HG03139 (cell line): Measurements from ENCODE around the gene SDHA.
"Not testable (repeated sequence)": the region's sequence is repeated elsewhere in the genome, so short reads cannot be mapped to it uniquely, and the experiment has no call there.

Source experiments
- ATAC-seq: cut with Tn5 transposase; IDR thresholded peaks from one replicate; pipeline ENCODE4 v1.9.1; 2021; ENCODE audit not compliant: unreplicated experiment

The SDHA gene

DNA sequence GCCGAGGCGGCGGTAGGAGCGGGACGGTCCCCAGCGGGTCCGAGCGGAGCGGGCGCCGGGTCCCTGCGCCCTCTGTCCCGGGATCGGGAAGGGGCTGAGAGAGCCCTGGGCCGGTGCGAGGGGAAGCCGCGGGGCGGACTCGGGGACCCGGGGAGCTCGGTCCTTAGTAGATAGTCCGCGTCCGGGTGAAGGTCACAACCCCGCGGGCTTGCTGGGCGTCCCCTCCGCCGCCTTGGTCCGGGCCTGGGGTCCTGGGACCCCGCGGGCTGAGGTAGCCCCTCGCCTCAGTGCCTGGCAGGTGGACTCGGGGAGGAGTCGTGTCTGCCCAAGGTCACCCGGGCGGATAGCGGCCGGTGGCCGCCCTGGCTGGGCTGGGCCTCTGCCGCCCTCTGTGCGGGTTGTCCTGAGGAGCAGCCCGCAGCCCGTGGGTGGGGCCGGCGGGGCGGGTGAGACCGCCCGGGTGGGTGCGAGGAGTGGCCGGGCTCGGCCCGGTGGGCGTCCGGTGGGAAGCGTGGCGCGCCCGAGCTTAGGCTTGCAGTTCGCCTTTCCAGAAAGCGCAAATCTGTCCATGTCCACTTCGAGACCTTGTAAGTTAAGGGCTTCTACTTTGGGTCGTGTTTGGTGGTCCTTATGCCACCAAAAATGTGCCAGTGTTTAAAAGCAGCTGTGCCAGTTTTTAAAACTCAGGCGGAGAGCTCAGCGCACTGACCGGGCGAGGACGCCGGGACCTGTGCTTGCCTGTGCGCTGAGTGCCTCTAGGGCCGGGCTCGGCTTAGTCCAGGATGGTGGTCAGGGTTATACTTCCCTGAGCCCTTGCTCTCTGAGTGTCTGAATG lies 554 bp downstream of the SDHA start:
- peak; percentile 14 for ATAC-seq

DNA sequence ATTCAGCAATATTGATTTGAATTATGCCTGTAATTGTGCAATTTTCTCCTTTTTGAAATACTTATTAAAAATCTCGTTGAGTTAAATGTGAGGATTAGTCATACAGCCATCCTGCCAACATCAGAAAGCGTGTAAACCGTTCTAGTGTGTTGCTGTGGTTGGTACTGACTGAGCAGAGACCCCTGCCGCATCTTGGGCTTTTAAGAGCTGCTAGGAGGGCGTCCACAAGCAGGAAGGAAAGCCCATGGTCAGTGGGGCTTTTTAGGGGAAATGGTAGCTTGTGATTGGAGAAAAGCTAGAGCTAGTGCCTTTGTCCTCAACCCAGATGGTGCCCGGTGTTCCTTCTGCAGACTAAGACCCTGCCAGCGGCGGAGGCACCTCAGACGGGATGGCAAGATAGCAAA lies 1.3 kb downstream of the SDHA start:
- ATAC-seq, result no peak

DNA sequence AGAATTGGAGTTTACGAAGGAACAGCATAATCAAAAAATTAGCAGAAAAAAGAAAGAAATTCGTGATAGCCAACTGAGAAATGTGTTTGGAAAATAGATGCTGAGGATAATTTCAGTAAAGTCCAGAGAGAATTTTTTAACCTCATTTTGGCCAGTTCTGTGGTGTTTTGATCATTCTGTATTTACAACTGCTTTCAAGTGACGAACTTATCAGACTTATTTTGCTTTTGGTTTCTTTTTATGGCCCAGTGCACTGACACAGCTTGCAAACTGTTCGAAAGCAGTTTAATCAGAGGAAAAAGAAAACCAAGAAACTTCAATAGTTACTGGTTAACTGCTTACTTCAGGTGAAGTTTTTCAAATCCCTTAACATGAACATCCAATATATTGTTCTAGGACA lies 1.9 kb downstream of the SDHA start:
- ATAC-seq, result peak; percentile 28

DNA sequence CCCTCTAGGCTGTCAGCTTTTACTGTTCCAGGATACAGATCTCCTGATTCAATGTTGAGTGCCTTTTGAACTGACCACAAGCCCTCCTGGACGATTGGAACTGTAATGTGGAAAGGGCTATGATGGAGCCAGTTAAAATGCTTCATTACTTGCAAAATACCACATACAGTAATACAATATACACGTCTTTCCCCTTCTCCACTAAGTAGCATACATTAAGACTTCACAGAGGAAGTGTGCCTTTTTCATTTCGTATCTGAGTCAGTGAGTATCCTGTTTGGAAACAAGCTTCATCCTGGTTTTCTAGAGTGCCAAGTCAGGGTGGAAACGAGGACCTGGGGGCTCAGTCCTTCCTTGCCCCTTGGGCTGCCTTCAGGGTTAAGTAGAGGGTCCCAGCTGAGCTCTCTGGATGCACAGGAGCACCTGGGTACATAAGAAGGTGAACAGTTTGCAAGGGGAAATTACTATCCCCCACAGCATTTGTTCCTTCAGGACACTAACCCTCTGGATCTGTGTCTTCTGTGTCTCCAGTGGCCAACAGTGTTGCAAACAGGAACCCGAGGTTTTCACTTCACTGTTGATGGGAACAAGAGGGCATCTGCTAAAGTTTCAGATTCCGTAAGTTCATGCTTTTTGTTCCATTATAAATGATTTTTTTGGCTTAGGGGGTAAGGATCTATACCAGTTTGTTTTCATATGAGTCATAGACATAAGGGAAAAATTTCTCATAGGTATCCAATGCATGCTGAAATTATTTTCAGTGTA lies 5.0 kb downstream of the SDHA start:
- ATAC-seq, result not testable (repeated sequence)

DNA sequence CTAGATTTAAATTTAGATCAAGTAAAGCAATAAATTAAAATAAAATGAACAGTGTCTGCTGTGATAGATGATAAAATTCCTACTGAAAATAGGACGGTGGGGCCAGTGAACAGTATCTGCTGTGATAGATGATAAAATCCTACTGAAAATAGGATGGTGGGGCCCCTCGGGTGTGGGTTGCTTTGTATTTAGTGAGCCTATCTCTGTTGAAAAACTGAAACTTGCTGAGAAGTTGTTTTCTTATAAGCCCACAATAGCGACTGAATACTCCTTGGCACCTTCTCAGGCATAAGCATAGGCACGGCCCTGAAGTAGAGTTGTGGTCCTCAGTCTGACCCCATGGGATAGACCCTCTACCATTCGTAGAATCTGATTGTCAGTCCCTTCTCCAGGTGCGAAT lies 5.7 kb downstream of the SDHA start:
- no peak for ATAC-seq

DNA sequence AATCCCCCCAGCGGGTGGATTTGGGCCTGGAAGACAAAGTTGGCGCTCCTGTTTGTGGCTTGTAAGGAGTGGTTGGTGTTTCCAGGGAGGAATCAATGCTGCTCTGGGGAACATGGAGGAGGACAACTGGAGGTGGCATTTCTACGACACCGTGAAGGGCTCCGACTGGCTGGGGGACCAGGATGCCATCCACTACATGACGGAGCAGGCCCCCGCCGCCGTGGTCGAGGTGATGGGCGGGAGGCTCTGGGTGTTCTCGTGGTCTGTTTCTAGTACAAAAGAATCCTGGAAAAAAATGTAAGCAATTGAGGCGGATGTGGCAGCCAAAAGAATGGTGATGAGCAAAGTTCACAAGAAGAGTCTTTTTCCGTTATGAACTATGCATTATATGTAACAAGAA lies 7.2 kb downstream of the SDHA start:
- no peak for ATAC-seq

DNA sequence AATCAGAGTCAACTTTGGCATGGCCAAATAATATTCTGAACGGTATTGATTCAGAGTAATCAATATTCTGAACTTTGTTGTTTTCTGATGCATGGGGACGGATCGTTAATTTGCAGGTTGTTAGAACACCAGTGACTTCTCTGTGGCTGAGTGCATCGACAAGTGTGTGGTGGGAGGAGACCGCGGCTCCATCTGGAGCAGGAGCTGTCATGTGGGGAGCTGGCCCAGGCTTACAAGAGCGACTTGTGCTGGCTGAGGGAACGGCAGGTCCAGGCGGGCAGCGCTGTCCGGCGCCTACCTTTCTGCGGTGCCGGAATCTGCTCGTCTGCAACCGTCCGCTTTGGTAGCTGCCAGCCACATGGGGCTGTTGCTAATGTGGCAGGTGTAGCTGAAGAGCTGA lies 9.3 kb downstream of the SDHA start:
- not testable (repeated sequence) for ATAC-seq

DNA sequence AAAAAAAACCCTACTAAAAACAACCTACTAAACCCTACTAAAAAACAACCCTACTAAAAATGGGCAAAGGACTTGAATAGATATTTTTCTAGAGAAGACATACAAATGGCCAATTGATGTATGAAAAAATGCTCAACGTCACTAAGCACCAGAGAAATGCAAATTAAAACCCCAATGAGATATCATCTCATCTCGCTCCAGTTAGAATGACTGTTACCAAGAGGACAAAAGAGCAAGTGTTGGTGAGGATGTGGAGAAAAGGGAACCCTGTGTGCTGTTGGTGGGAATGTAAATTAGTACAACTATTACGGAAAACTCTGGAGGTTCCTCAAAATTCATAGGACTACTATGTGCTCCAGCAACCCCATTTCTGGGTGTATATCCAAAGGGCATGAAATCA lies 10.8 kb downstream of the SDHA start:
- ATAC-seq, result no peak

DNA sequence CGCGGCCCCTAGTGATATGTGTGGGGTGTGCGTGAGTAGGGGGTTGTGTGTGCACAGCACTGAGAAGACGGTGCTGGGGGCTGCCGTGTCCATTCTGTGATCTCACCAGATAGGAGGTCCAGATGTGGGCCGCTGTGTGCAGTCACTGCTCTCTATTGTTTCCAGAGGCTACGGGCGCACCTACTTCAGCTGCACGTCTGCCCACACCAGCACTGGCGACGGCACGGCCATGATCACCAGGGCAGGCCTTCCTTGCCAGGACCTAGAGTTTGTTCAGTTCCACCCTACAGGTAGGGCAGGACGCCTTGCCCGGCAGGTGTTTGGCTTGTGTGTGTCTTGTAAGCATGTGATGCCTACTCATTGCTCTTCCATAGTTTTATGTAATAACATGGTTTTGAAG lies 12.6 kb downstream of the SDHA start:
- ATAC-seq, result no peak

DNA sequence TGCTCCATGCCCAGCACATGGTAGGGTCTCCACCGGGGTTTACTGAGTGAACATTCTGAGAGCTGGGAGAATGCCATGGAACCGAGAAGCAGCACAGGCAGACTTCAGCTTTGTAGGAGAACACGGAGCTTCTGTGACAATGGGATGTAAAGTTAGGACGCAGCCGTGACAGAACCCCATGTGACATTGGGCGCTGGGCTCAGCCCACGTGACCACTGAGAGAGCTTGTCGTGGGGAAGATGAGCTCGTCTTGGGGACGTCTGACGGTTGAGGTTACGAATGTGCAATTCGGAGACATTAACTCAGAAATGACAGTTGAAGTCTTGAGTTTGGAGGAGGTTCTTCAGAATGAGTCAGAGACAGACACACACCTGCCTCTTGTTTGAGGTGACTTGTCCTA lies 13.5 kb downstream of the SDHA start:
- ATAC-seq, result no peak

DNA sequence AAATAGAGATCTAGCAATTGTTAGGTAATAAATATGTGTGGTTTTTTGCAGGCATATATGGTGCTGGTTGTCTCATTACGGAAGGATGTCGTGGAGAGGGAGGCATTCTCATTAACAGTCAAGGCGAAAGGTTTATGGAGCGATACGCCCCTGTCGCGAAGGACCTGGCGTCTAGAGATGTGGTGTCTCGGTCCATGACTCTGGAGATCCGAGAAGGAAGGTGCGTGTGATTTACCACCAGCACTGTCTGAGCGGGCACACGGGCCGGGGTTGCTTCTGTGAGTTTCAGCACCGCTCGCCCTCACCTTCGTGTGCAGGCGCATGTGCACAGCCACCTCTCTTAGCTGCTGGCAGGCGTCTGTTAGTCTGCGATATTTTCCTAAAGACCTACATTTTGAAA lies 15.3 kb downstream of the SDHA start:
- not testable (repeated sequence) for ATAC-seq

DNA sequence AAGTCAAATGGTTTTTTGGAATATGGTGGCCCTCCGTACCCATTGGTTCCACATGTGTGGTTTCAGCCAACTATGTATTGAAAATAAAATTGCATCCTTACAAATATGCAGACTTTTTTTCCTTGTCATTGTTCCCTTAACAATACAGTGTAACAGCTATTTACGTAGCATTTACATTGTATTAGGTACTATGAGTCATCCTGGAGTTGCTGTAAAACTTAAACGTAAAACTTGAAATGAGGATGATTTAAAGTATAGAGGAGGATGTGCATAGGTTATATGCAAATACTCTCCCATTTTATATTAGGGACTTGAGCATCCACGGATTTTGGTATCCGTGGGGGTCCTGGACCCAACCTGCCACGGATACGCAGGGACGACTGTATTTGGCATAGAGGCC lies 16.3 kb downstream of the SDHA start:
- no peak for ATAC-seq

DNA sequence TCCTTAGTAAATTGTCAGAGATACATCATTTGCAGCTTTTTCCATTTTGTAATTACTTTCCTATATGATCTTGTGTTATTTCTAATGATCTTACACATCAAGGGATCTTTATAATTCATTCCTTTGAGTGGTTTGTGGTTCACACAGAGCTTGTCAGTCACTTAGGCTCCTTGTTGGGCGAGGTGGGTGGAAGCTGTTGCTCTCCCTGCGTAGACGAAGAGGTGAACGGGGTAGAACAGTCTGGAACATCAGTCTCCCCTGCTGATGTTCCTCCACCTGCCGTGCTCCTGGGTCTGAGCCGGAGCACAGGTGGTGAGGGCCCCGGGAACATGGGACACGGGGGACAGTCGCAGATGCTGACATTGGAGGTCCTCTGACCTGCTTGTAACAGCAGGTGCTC lies 17.4 kb downstream of the SDHA start:
- not testable (repeated sequence) for ATAC-seq

DNA sequence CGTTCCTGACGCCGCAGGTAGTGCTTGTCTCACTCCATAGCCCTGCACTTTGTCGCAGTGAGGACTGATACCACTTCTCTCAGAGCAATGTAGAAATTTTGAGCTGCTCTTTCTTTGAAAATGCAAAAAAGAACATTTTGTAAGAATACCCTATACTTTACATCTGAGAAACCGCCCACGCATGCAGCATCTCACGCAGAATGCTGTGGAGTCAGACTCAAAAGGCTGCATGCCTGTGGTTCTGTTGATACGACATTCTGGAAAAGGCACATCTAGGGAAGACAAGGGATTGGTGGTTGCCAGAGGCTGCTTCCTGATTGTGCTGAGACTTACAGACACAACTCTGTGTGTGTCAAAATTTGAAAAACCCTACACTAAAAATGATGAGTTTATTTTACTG lies 19.8 kb downstream of the SDHA start:
- ATAC-seq, result not testable (repeated sequence)

DNA sequence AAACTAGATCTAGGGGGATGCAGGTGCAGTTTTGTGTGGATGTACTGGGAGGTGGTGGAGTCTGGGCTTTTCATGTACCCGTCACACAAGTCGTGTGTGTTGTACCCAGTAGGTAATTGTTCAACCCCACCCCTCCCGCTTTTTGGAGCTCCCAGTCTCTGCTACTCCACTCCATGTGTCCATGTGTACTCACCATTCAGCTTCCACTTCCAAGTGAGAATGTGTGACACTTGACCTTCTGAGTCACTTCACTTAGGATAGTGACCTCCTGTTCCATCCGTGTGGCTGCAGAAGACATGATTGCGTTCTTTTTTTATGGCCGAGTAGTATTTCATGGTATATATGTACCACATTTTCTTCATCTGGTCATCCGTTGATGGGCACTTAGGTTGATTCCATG lies 22.4 kb downstream of the SDHA start:
- not testable (repeated sequence) for ATAC-seq

DNA sequence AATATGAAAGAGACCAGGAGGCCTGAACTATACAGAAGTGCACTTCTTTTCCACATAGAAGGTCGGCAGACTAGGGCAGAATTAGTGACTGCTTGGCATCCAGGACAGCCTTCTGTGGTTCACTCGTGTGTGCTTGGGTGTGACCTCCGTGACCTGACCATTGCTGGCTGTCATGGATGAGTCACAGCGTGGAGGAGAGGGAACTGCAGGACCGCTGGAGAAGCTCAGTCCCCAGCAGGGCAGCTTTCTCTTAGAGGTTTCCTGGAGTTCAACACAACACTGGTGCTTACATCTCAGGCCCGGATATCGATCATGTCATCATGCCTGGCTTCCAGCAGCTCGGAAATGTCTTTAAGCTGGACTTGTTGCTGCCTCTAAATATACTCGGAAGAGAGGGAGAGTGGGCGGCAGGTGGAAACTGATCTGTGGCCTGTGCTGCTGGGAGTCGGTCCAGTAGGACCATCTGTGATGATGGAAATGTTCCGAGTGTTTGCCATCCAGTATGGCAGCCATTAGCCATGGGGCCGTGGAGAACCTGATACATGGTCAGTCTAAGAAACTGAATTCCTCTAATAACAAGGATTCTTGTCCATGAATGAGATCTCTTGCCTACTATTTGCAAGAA lies 23.0 kb downstream of the SDHA start:
- ATAC-seq, result not testable (repeated sequence)

DNA sequence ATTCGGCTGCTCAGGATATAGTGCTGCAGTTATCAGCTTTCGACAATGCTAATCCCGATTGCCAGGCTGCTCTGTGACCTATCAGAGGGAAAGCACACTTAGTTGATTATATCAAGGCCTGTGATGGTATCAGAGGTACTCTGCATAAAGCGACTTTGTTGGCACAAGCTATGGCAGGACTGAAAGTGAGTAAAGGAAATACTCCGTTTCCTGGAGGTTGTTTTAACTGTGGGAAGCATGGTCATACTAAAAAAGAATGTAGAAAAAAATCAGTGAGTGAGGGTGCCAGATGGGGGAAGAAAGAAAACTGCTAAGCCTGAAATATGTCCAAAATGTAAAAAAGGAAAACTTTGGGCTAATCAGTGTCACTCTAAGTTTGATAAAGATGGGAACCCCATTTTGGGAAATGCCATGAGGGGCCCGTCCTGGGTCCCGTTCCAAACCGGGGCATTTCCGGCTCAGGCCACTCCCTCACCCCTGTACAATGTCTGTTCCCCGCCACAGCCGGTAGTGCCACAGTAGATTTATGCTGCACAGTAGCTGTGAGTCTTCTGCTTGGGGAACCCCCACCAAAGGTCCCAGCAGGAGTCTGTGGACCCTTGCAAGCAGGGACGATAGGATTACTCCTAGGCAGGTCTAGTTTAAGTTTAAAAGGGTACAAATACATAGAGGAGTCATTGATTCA lies 25.7 kb downstream of the SDHA start:
- ATAC-seq, result not testable (repeated sequence)

DNA sequence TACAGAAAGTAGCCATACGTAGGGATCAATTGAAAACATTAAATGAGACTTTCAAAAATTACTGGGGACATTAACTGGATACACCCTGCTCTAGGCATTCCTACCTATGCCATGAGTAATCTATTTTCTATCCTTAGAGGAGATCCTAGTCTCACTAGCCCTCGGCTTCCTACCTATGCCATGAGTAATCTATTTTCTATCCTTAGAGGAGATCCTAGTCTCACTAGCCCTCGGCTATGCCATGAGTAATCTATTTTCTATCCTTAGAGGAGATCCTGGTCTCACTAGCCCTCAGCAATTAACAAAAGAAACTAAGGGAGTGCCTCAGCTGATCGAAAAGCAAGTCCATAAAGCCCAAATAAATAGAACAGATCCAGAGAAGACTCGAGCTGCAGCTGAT lies 27.6 kb downstream of the SDHA start:
- not testable (repeated sequence) for ATAC-seq

DNA sequence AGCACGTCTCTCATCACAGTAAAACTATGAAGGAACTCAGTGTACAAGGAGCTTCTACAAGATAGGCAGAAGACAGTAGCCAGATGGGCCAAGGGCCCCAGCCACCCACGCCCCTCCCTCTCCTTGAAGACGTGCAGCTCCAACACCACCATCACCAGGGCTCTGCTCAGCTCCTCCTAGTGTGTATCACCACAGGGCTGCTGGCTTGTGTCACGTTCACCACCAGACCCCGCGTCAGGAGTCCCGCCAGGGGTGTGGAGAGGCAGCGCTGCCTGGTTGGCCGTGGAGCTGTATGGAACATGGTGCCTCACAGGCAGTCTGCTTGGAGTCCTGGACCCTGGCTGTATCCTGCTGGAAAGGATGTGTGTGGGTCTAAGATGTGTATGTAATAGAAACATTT lies 32.3 kb downstream of the SDHA start:
- ATAC-seq, result not testable (repeated sequence)

DNA sequence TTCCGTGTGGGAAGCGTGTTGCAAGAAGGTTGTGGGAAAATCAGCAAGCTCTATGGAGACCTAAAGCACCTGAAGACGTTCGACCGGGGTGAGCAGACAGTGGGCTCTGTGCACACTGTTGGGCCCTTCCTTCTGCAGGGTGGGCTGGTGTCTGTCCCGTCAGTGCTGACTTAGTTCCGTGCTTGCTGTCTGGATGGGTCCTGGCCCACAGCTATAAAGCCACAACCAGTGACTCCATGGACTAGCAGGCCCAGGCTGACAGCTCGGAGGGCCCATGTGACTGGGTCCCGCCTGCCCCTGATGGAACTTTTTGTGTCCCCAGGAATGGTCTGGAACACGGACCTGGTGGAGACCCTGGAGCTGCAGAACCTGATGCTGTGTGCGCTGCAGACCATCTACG lies 32.9 kb downstream of the SDHA start:
- ATAC-seq, result not testable (repeated sequence)

DNA sequence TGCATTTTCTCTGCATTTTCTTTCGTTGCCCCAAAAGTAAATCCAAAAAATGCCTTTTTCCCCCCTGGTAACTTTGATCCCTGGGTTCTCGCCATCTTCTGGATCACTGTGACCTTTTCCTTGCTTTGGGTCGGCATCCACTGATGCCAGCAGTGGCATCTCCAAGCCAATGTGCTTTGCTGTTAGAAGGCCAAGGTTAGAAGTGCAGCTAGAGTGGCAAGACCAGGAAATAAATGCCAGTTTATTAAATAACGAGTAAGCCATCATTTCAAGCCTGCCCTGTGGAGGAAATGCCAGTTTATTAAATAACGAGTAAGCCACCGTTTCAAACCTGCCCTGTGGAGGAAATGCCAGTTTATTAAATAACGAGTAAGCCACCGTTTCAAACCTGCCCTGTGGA lies 33.4 kb downstream of the SDHA start:
- ATAC-seq, result not testable (repeated sequence)
